Inflammatory macrophage (primary cell): ENCODE measurements around the gene PDIA2.
"Not testable (repeated sequence)": the region's sequence is repeated elsewhere in the genome, so short reads cannot be mapped to it uniquely, and the experiment has no call there.

Experiments used
- DNase-seq, 2 donors: peaks; one replicate each; pipeline ENCODE4 v3.0.0-alpha.2; 2020 to 2022

The PDIA2 gene

GRCh38 chr16:264440-264951 is 18.5 kb upstream of the PDIA2 start:
- no peak for DNase-seq

- DNase-seq = no peak
Observed at GRCh38 chr16:265002-265529, 17.9 kb upstream of the PDIA2 start.

DNA sequence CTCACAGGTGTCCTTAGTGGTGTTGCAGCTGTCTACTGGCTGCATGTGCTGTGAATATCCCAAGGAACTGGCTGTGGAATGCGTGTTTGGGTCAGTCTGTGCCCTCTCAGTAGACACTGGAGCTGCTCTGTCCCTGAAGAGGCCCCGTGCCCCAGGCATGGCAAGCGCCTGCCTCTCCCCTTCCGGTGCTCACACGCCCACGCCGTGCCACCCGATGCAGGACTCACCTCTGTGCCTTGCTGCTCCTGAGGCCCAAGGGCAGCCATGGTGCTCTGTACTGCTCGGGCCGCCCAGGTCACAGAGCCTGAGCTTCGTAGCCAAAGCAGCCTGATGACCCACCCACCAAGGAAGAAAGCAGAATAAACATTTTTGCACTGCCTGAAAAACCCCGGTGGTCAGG is 17.3 kb upstream of the PDIA2 start:
- DNase-seq = no peak

GRCh38 chr16:266258-267164 is 16.5 kb upstream of the PDIA2 start:
- DNase-seq = no peak

DNA sequence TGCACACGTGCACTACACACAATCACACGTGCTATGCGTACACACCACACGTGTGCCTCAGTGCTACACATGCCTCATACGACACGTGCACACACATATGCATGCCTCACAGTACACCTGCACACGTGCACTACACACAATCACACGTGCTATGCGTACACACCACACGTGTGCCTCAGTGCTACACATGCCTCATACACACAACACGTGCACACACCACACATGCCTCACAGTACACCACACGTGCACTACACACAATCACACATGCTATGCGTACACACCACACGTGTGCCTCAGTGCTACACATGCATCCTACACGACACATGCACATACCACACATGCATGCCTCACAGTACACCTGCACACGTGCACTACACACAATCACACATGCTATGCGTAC is 15.4 kb upstream of the PDIA2 start:
- DNase-seq = not testable (repeated sequence)

DNA sequence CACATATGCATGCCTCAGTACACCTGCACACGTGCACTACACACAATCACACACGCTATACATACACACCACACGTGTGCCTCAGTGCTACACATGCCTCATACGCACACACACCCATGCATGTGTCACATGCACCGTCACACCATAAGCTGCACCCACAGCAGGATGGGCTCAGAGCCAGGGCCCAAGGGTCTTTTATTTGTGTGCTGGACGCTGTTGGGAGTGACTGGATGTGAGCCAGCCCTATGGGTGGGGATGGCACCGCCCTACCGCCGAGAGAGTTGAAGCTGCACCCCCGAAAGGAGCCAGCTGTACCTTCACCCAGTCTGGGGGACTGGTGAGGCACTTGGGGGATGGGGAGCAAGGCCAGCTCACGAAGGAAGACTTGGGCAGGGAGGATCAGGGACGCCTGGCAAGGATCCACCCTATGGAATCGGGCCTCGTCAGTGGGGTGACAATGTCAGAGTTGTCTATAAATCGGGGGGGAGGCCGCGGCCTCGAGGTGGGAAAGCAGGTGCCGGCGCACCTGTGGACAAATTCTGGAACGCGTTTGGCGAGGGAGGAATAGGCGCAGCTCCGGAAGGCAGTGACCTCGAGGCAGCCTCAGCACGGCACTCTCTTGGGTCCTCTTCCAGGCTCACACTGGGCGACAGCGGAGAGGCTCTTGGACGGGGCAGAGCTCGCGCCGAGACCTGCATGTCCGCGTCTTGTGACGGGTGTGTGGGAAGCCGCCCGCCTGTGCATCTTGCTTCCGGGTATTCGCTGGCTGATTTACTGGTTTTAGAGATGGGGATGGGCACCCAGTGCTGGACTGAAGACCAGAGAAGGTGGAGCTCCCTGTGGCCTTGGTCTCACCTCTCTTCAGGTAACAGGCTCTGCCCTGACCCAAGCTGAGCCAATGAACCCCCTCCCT is 14.6 kb upstream of the PDIA2 start:
- no peak for DNase-seq

DNA sequence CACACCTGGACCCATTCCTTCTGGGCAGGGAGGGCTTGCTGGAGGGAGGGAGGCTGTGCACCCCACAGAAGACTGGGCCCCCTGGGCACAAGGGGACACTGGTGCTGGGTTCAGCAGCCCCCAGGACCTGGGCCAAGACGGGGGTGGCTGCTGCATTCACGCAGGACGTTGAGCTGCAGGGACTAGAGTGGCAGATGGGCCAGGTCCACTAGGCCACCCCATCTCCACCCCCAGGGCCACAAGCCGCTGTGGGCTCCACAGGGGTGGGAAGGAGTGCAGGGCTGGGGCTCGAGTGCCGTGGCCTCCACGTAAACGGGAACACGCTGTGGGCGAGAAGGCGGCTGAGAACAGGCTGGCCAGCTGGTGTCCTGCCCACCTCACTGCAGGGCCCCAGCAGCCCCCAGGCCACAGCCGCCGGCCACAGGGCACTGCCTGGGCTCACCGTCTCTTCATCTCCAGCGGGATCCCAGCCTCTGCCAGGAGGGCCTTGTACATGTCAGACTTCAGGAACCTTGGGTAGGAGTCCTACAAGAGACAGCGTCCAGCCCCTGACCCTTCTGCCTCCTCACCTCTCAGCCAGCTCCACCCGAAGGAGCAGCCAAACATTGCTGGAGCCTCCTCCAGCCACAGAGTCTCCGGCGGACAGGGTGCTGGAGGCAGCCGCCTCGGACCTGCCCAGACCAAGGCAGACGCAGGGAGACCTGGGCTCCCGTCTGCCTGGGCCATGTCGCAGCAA is 13.7 kb upstream of the PDIA2 start:
- DNase-seq = no peak

GRCh38 chr16:270381-271255 is 12.3 kb upstream of the PDIA2 start:
- no peak for DNase-seq

DNA sequence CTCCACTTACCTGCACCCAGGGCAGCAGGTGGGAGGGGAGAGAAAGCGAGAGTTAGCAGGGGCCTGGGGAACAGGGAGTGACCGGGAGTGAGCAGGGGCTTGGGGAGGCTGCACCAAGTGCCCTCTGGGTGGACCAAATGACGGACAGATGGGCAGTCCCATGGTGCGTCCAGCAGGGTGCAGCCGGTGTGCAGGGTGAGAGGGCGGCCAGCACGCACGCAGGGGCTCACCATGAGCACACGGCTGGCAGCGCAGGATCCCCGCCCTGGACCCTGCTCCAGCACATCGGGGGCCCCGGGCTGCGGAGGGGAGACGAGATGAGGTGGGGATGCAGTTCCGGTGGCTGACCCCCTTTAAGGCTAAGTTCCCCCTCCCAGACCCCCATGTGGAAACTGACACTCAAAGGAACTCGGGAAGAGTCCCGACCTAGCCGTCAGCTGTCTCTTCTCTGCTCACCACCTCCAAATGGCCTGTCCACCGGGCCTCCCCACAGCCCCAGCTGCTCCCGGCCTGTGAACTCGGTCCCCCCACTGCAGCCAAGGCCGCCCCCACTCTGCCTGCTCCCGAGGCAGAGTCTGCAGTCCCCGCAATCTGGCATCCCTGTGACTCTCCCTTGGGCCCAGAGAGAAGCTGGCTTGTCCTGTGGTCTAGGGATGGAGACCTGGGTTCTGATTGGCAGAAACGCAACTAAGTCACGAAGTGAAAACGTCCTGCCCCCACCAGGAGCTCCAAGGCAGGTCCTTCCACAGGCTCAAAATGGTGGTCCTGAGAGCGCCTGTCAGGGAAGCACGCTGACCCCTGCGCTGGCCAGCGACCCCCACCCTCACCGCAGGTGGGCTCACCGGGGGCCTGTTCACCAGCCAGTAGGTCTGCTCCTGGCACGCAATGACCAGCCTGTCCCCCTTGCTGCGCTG is 10.1 kb upstream of the PDIA2 start:
- no peak for DNase-seq

GRCh38 chr16:273547-274421 is 9.2 kb upstream of the PDIA2 start:
- DNase-seq = no peak

- no peak for DNase-seq
Observed at GRCh38 chr16:275041-275641, 7.8 kb upstream of the PDIA2 start.

- no peak for DNase-seq
Observed at GRCh38 chr16:275786-276232, 7.2 kb upstream of the PDIA2 start, which contains the start of gene RGS11. Gene RGS11, minus strand, starts transcription at chr16:275944. Its CDS starts 33 bp downstream, at chr16:275911.

DNA sequence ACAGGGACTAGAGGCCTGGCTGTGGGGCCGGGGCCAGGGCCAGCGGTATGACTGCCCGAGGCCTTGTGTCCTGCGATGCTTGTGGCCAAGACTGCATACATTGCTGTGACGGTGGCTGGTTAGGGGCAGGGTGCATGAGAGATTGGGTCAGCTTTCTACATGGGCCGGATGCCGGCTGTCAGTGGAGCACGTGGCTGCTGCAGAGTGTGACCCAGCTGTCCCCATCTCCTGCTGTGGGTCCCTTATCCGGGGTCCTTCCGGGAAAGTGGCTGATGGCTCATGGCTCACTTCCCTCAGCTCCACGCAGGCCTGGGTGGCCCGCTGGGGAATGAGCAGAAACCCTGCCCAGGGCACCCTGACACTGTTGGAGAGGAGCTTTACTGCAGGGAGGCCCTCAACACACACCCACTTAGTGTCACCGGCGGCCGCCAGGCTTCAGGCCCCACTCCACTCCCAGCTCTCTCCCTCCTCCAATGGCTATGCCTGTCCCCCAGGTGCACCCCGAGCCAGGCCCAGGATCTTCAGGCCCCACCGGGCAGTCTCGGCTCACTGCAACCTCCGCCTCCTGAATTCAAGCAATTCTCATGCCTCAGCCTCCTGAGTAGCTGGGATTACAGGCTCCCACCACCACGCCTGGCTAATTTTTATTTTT is 6.4 kb upstream of the PDIA2 start:
- no peak for DNase-seq

DNA sequence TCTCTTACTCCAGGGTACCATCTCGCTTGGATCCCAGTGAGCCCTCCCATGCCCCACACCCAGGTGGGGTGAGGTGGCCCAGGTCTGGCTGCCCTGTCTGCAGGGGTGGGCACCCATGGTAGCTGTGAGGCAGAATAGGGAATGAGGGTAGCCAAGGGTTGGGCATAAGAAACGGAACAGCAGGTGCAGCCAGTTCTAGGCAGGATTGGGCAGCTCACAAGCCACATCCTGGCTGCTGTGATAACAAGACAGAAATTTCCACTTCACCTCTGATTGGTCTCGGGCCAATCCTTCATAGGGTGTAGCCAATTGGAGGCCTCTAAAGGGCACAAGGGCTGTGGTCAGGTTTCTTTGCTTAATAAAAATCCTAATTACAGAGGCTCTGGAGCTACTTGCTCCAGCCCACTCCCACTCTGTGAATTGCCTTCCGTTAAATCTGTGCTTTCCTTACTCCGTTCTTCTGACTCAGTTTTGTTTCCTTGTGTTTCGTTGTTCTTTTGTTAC is 4.0 kb upstream of the PDIA2 start:
- DNase-seq = no peak

DNA sequence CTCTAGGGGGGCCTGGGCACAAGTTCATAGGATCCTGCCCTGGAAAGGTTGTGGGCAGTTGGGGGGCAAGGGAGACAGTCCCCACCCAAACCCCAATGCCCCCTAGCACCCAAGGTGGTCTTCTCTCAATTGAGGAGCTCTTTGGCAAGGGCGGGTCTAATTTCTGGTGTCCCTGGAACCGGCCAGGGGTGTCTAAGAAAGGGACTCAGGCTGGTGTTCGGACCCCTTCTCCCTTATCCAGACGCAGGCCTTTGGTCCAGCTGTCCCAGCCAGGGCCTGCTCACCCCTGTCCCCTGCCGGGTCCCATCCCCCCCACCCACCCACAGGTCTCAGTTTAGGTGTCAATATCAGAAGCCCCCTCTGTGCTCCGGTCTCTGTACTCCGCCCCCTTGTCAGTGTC is 3.4 kb upstream of the PDIA2 start:
- no peak for DNase-seq

- DNase-seq = no peak
Observed at GRCh38 chr16:280005-280460, 2.9 kb upstream of the PDIA2 start.

DNA sequence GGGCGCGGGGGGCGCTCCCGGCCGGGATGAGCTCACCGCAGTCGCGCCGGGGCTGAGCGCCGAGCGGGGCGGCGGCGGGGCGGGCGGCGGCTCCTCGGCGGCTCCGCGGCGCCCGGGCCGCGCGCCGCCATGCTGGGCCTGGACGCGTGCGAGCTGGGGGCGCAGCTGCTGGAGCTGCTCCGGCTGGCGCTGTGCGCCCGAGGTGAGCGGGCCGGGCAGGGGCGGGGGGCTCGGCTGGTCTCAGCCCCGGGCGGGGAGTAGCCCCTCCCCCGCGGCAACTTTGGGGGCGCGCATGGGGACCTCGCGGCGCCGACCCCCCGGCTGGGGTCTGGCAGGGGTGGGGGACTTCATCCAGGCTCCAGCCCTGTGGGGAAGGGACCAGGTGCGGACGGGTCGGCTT is 2.4 kb upstream of the PDIA2 start, which contains the start of gene ARHGDIG:
Gene ARHGDIG, plus strand, starts transcription at position 40 of the 400 bp plus-strand sequence. Its CDS starts 90 bp downstream, at position 130.
- DNase-seq = no peak
